Epidermal melanocyte (primary cell): ENCODE measurements around the gene RALGPS1.

Experiments
- DNase-seq: peaks from one replicate; pipeline ENCODE4 v3.0.0; 2011; ENCODE audit warnings: low spot score; ENCODE audit not compliant: insufficient read length

The RALGPS1 gene

GRCh38 chr9:127096208-127096607, 181.6 kb downstream of the RALGPS1 start:
- no peak for DNase-seq

DNA sequence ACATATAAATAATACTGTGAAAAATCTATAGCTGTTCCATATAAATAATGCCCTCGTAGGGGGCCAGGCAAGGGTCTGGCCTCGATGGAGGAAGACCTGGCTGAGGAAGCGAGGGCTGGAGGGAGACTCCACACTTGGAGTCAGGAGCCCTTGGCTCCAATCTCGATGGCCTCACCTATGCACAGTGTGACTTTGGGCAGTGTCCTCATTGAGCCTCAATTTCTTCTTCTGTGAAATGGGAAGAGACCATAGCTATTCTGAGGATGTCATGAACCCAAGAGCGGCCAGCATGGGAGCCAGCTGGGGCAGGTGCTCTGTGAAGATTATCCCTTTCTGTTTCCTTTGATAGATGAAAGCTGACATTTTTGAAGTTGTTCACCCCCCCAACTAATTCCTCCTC, 183.1 kb downstream of the RALGPS1 start:
- DNase-seq, result no peak

GRCh38 chr9:127098916-127099553, 184.5 kb downstream of the RALGPS1 start:
- no peak for DNase-seq

DNA sequence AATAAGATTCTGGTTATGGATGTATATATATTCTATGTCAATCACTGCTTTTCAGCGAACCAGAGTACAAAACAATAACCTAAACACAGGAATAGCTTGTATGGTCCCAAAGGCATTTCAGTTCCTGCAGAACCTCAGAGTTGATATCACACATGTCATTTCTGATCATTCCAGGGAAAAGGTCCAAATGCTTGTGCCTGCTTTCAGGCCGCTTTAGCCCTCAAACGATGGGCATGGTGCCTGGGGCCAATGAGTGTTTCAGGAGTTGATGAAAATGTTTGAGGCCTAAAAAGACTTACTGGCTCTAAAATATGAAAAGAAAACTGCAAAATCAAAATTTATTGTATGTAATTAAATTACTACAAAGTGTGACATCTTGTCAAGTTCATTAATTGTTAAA, 185.1 kb downstream of the RALGPS1 start:
- no peak for DNase-seq

DNA sequence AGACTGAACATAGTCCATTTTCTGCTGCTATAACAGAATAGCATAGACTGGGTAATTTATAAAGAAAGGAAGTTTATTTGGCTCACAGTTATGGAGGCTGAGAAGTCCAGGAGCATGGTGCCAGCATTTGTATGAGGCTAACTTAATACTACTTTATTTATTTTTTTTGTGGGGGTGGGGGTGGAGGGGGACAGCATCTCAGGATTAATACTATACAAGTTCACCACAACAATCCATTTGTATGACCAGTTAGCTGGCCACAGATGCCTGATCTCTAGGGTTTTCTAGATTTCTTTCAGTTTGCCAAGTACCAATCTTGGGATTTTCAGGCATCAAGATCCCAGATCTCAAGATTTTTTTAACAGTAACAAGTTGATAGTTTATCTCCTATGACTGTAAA, 187.6 kb downstream of the RALGPS1 start:
- DNase-seq, result no peak

GRCh38 chr9:127102788-127103187, 188.2 kb downstream of the RALGPS1 start:
- no peak for DNase-seq

DNA sequence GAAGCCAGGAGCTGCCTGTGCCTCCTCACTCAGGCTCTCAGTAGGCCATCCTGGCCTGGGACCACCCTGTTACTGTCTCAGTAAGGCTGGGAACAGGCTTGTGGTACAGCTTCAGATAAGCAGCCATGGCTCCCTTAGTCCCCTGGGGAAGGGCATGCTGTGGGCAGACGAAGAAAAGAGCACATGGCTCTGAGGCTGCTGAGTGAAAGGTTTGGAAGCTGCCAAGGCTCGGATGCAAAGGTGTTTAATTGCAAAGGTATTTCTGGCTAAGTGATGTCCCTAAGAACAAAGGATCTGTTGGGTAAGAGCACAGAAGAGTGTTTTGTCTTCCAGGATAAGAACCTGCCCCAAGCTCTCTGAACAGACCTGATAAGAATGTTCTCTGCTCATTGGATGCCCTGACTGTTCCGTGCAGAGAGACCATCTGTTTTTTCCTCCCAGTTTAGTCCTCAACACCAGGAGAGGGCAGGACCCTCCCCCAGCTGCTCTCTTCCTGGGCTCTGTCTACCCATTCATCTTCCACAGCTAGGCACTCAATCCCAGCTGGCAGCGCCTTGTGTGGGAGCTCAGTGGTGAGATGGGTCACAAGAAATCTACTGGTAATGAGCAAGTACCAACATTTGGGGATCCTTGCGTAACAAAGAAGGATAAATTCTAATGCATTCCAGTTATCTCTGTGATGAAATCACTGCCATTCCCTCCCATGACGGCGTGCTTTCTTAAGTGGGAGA, 190.2 kb downstream of the RALGPS1 start:
- DNase-seq, result no peak

DNA sequence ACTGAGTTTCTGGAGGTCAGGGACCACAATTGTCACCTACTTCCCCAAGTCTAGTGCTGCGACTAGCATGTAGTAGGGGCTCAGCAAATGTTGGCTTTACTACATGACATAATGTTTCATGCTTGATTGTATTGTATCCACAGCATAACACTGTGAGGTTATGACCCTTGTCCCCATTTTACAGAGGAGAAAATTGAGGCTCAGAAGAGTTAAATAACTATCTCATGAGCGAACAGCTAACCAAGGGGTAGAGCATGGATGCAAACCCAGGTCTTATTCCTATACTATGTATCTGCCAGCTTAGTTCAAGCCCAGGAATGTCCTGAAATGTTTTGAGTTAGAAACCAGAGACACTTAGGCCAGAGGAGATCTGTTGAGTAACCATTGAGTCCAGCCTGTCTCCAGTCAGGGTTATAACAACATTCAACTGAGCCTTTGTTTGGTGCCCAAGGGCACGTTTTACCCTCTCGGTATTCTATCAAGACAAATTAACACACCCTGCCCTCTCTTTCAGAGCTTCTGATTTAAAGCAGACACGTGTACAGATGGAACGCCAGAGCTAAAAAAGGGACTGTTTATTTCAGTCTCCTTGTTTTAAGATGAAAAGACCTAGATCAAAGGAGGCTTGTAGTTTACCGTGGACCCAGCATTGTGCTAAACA, 191.4 kb downstream of the RALGPS1 start:
- DNase-seq, result no peak

DNA sequence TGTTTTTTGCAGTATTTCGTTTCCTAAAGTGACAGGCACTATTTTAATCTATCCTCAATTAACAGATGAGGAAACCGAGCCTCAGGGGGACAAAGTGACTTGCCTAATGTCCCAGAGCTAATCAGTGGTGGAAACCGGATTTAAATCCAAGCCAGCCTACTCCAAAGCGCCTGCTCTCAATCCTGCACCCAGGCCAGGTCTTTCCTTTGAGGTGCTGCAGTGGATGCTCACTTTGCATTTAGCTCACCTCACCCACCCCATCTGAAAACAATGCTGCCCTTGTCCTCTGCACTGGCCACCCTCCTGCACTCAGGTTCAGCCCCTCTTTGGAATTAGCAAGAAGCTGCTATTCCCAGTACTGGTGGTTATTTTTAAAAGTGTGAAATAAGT, 191.9 kb downstream of the RALGPS1 start:
- DNase-seq, result no peak

- no peak for DNase-seq
Observed at GRCh38 chr9:127107171-127107928, 192.8 kb downstream of the RALGPS1 start.

DNA sequence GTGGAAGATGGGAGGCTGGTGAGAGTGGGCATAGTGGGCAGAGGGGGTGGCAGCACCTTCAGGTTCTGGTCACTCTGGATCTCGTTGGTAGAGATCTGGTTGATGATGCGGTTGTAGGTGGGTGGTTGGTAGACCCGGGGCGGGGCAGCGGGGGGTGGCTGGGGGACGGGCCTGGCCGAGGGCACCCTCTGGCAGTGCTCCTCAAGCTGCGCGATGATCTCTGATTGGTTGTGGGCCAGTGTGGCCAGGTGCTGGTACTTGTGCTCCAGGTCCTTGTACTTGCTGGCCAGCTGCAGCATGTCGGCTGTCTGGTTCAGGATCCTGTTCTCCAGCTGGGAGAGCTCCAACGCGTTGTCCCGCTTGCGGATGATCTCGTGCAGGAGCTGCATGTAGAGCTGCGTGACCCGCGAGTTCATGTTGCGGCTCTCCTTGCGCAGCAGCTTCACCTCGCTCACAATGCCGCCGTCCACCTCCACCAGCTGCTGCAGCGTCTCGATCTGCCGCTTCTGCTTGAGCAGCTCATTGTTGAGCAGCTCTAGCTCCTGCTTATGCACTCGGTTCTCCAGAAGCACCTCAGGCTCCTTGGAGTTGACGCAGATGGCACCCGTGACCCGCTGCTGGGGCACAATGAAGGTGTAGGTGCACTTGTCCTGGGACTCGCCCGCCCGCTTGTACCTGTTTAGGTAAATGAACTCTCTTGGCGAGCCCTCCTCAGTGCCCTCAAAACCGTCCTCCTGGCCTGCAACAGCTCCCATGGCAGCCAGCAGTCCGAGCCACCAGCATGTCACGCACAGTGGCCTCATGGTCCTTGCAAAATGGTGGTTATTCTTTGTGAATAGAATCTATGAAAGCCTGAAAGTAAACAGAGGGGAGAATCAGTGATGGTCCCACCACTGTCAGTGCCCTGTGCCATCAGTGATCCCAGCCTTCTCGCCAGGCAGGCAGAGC, 193.6 kb downstream of the RALGPS1 start:
- DNase-seq, result no peak

DNA sequence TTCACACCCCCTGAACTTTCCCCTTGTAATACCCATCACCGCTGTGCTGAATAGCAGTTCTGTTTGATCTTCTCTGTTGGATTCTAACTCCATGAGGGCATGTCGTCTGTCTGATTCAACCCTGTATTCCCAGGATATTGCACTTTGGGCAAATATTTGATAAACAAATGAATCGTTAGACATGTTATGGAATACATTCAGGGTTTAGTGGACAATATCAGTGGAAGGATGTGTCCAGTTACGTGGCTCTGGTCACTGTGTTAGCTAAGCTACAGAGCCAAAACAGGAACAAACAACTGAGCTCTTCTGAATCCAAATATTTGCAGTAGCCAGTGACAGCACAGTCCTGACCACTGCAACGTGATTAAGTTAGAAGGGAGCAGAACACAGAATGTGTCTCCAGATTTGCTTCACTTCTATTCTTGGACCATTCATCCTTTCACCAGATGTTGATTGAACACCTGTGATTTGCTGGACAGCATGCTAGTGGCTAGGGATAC, 194.7 kb downstream of the RALGPS1 start:
- no peak for DNase-seq

GRCh38 chr9:127112056-127112455, 197.5 kb downstream of the RALGPS1 start:
- DNase-seq, result no peak

- no peak for DNase-seq
Observed at GRCh38 chr9:127112735-127113161, 198.2 kb downstream of the RALGPS1 start.

GRCh38 chr9:127113191-127113972, 198.8 kb downstream of the RALGPS1 start:
- no peak for DNase-seq

- DNase-seq, result no peak
Observed at GRCh38 chr9:127114606-127115005, 200.0 kb downstream of the RALGPS1 start.

DNA sequence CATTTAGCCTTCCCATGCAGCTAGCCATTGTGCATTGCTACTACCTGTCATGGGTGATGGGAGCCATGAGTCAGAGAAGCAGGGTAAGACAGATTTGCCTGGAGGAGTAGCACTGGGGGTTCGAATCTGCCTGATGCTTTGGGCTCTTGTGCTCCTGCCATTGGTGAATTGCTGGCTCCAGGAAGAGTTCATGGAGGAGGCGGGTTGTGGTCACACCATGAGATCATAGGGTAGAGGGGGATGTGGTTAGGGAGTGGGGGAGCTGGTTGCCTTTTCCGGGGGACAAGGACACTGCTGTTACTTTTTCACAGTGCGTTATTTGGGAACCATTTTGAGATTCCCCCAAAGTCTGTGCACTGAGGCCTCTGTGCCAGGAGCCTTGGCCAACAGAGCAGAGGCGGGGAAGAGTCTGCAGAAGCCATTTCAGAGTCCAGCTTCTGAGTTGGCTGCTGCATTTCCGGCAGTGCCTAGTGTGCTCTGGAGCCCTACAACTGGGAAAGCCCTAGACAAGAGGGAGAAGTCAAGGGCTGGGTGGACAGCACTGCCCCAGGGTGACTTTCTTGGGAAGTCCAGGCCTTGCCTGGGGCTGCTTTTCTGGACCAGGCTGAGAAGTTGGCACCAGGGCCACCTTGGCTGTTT, 201.6 kb downstream of the RALGPS1 start:
- DNase-seq, result no peak

GRCh38 chr9:127116957-127117356, 202.4 kb downstream of the RALGPS1 start:
- no peak for DNase-seq

DNA sequence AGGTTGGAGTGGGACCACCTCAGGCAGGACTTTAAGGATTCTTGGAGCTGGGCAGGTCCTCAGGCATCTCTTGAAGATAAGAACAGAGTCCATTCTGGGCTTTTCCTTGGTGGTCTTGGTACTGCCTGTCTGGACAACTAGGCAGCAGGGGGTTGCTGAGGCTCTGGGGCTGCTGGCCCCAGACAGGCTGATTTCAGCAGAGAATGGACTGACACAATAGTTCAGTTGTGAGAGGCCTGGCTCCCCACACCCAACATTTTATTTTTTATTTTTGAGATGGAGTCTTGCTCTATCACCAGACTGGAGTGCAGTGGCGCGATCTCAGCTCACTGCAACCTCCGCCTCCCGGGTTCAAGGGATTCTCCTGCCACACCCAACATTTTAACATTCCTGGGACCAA, 203.2 kb downstream of the RALGPS1 start:
- no peak for DNase-seq
